Hypothalamus (tissue), 51 donors: ENCODE data around the gene OPN1MW2.
"Not testable (repeated sequence)": the region's sequence is repeated elsewhere in the genome, so short reads cannot be mapped to it uniquely, and the experiment has no call there.

Experiments
- DNase-seq, 51 donors: peaks; one replicate each; lab custom pipeline; 2025; lab: John Stamatoyannopoulos, UW

OPN1MW2 gene

DNA sequence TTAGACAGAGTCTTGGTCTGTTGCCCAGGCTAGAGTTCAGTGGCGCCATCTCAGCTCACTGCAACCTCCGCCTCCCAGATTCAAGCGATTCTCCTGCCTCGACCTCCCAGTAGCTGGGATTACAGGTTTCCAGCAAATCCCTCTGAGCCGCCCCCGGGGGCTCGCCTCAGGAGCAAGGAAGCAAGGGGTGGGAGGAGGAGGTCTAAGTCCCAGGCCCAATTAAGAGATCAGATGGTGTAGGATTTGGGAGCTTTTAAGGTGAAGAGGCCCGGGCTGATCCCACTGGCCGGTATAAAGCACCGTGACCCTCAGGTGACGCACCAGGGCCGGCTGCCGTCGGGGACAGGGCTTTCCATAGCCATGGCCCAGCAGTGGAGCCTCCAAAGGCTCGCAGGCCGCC is at the start of gene OPN1MW2:
OPN1MW2 (plus strand) TSS at position 301 of the 400 bp plus-strand sequence; CDS start at position 361, 60 bp downstream.
- DNase-seq = not testable (repeated sequence)

DNA sequence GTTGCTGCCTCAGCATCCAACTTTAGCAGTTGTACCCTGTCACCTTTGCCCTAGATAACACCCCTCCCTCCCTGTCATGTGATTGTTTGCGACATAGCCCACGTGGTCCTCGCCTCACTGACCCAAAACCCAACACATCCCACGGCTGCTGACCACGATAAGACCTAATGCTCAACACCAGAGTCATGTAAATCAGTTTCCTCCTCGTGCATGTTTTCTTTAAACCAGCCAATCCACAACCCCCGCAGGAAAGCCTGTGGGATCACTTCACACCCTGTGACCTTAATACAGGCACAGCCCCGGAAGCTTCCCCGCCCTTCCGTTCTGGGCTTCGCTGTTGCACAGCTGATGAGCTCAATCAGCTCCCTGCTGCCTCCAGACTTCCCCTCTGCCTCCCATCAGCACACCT is 47.0 kb upstream of the OPN1MW2 start:
- not testable (repeated sequence) for DNase-seq

DNA sequence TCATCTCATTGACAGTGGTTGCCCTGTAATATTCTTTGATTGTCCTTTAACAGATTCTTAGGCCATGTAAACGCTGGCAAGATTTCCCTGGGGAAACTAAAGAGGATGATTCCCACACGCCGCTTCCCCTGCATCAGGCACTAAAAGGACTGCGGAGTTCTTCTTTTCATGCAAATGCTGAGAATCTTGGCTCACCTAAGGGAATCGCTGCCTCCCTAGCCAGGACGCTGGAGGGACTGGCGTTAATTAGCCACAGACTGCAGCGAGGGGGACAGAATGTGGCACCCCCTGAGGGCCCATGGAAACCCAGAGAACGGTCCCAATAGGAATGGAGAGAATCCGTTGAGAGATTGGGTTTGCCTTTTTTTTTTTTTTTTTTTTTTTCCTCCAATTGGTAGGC is 45.2 kb upstream of the OPN1MW2 start:
- not testable (repeated sequence) for DNase-seq

DNA sequence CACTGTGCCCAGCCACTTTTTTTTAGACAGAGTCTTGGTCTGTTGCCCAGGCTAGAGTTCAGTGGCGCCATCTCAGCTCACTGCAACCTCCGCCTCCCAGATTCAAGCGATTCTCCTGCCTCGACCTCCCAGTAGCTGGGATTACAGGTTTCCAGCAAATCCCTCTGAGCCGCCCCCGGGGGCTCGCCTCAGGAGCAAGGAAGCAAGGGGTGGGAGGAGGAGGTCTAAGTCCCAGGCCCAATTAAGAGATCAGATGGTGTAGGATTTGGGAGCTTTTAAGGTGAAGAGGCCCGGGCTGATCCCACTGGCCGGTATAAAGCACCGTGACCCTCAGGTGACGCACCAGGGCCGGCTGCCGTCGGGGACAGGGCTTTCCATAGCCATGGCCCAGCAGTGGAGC is 37.3 kb upstream of the OPN1MW2 start, which contains the start of gene OPN1MW:
OPN1MW (plus strand) TSS at position 301 of the 400 bp plus-strand sequence; CDS start at position 383, 82 bp downstream.
- DNase-seq = not testable (repeated sequence)

DNA sequence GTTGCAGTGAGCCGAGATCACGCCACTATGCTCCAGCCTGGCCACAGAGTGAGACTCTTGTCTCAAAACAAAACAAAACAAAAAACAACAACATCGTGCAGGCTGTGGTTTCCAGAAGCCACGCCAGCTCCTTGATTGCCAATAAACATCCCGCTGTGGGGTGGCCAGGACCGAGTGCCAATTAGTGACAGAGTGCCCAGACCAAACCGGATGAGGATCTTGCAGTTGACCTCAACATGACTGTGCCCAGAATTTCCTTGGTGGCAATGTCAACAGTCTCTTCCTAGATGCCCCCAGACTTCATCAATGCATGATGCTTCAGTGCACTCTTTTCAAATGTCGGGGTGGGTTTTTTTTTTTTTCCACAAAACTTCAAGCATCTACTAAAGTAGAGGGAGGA is 35.8 kb upstream of the OPN1MW2 start:
- DNase-seq = not testable (repeated sequence)

DNA sequence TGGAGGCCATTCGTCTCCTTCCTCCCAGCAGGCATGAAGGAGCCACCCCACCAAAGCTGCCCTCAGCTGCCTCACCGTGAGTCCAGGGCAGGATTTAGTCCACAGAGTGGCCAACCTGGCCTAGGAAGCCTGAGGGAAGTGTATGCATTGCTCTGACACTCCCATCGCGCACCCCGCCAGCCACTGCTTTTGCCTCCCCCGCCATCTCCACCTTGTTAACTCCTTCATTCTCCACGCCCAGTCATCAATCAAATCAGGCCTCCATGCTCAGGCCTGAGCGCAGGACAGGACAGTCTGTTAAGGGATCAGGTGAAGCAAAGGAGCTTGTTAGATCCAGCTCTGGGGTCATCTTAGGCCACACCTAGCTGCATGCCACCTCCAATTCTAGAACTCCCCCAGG is 26.7 kb upstream of the OPN1MW2 start:
- not testable (repeated sequence) for DNase-seq

DNA sequence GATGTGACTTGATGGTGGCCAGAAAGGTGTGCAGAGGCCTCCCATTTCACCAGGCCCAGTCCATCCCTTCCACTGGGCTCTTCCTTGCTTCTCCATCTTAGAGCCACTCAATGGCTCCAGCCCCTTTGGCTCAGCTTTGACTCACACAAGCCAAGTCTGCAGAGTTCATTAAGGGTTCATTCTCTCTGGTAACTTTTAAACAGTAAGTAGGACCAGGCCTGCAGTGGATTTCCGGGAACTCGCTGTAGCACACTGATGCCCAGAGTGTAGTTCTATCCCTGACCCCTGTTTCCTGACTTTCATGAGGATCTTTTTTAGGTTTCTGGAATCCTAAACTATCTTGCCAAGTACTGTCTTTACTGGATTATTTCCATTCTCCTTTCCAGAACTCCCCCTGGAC is 25.2 kb upstream of the OPN1MW2 start:
- DNase-seq = not testable (repeated sequence)

DNA sequence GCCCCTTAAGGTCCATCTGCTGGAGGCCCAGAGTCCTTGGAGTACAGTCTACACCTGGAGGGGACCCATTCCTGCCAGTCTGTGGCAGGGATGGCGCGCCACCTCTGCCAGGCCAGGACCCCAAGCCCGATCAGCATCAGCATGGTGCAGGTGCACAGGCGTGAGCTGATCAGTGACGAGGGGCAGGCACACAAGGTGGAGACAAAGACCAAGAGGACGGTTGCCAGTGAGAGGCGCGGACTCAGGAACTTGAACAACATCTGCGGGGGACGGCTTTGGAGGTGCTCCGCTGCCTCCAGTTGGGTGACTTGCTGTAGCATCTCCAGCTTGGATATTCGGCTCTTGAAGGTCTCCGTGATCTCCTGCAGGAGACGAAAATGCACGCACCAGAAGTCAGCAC is 23.1 kb upstream of the OPN1MW2 start:
- DNase-seq = not testable (repeated sequence)

DNA sequence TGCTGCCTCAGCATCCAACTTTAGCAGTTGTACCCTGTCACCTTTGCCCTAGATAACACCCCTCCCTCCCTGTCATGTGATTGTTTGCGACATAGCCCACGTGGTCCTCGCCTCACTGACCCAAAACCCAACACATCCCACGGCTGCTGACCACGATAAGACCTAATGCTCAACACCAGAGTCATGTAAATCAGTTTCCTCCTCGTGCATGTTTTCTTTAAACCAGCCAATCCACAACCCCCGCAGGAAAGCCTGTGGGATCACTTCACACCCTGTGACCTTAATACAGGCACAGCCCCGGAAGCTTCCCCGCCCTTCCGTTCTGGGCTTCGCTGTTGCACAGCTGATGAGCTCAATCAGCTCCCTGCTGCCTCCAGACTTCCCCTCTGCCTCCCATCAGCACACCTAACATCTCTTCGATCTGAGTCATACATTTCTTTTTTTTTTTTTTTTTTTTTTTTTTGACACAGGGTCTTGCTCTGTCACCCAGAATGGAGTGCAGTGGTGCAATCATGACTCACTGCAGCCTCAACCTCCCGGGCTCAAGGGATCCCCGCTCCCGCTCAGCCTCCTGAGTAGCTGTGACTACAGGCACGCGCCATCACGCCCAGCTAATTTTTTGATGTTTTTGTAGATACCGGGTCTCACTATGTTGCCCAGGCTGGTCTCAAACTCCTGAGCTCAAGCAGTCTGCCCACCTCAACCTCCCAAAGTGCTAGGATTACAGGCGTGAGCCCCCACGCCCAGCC is 9.7 kb upstream of the OPN1MW2 start:
- not testable (repeated sequence) for DNase-seq

DNA sequence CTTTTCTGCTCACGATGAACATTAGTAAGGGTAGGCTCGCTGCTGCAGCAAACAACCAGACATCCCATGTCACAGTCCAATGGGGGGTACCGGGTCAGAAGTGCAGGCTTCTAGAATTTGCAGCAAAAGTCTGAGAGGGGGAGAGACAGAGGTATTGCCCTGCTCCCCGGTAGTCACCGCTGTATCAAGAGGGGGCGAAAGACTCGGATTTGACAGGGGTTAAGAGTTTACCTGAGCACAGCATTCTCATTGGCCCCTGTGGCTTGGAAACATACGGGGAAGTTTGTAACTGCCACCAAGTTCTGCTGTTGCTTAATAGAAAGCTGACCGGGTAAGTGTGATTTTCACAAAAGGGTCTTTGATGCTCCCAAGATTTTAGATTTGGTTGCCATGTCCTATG is 8.5 kb upstream of the OPN1MW2 start:
- not testable (repeated sequence) for DNase-seq

DNA sequence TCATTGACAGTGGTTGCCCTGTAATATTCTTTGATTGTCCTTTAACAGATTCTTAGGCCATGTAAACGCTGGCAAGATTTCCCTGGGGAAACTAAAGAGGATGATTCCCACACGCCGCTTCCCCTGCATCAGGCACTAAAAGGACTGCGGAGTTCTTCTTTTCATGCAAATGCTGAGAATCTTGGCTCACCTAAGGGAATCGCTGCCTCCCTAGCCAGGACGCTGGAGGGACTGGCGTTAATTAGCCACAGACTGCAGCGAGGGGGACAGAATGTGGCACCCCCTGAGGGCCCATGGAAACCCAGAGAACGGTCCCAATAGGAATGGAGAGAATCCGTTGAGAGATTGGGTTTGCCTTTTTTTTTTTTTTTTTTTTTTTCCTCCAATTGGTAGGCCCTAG is 8.1 kb upstream of the OPN1MW2 start:
- not testable (repeated sequence) for DNase-seq

DNA sequence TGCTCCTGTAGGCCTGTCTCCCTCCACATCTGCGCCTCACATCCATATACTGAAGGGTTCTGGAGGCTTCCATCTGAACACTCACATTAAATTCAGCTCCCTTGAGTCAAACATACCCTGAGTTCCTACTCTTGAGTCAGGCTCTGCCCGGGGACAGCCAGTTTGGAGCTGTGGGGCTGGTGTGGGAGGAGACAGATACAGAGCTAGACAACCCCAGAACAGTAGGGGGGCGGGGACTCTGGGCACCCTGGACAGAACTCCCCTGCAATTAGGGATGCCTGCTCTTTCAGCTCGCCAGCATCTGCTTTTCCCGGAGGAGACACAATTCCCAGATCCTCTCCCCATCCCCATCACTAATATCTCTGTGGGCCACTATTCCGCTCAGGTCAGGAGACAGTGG is 5.7 kb downstream of the OPN1MW2 start:
- DNase-seq = not testable (repeated sequence)

DNA sequence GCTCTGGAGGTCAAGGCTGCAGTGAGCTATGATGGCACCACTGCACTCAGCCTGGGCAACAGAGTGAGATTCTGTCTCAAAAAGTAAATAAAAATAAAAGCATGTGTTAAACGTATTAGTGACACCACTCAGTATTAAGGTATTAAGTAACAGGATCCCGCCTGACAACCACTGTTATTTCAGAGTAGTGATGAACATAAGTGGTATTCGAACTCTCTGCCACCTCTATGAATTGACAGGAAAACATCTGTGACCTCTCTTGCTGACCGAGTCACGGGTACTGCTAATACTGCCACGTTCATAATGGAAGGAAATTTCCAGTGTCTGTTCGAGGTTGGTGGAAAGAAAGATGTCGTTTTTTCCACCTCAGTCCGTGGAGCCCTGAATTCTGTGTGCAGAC is 7.2 kb downstream of the OPN1MW2 start:
- not testable (repeated sequence) for DNase-seq

DNA sequence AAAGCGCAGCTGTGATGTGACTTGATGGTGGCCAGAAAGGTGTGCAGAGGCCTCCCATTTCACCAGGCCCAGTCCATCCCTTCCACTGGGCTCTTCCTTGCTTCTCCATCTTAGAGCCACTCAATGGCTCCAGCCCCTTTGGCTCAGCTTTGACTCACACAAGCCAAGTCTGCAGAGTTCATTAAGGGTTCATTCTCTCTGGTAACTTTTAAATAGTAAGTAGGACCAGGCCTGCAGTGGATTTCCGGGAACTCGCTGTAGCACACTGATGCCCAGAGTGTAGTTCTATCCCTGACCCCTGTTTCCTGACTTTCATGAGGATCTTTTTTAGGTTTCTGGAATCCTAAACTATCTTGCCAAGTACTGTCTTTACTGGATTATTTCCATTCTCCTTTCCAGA is 11.9 kb downstream of the OPN1MW2 start:
- DNase-seq = not testable (repeated sequence)

DNA sequence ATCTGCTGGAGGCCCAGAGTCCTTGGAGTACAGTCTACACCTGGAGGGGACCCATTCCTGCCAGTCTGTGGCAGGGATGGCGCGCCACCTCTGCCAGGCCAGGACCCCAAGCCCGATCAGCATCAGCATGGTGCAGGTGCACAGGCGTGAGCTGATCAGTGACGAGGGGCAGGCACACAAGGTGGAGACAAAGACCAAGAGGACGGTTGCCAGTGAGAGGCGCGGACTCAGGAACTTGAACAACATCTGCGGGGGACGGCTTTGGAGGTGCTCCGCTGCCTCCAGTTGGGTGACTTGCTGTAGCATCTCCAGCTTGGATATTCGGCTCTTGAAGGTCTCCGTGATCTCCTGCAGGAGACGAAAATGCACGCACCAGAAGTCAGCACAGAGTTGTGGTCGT is 14.1 kb downstream of the OPN1MW2 start:
- DNase-seq = not testable (repeated sequence)

DNA sequence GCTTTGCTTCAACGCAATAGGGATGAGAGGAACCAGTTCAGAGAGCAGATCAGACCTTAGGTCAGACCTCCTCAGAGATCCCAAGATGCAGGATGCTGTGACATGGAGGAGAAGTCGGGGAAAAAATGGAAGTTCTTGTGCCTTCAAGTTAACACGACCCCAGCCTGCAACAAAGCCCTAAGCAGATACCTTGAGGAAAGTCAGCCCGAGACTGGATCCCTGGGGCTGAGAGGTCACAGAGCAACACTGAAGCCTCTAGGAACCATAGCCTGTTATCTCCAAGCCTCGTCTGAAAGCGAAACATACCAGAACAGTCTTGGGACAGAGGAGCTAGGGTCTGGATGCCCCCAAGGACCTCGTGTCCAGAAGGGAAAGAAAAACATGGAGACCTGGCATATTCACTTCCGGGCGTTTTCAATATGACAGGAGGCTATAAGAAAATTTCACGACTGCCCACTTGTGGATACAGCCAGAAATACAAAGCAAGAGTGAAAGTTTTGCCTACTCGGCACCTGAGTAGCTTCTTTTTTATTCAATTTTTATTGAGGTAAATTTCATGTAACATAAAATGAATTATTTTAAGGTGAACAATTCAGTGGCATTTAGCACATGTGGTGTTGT is 19.5 kb downstream of the OPN1MW2 start:
- not testable (repeated sequence) for DNase-seq

DNA sequence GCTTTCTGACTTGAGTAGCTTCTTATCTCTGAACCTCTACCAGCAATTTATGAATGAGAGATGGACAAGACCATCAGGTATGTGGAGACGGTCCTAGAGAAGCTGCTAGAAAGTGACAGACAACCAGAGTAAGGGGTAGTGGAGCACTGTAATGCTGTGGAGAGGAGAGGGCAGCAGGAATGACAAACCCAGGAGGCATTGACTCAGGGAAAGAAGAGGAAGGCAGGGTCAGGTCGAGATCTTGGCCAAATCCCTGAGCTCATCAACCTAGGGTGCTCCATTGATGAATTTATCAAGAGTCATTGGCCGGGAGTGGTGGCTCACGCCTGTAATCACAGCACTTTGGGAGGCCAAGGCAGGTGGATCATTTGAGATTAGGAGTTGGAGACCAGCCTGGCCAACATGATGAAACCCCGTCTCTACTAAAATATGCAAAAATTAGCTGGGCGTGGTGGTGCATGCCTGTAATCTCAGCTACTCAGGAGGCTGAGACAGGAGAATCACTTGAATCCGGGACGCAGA is 20.5 kb downstream of the OPN1MW2 start:
- not testable (repeated sequence) for DNase-seq

DNA sequence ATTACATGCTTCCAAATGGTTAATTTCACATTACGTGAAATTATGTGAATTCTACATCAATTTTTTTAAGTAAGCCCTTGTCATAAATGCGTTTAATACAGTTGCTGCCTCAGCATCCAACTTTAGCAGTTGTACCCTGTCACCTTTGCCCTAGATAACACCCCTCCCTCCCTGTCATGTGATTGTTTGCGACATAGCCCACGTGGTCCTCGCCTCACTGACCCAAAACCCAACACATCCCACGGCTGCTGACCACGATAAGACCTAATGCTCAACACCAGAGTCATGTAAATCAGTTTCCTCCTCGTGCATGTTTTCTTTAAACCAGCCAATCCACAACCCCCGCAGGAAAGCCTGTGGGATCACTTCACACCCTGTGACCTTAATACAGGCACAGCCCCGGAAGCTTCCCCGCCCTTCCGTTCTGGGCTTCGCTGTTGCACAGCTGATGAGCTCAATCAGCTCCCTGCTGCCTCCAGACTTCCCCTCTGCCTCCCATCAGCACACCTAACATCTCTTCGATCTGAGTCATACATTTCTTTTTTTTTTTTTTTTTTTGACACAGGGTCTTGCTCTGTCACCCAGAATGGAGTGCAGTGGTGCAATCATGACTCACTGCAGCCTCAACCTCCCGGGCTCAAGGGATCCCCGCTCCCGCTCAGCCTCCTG is 28.0 kb downstream of the OPN1MW2 start:
- not testable (repeated sequence) for DNase-seq

DNA sequence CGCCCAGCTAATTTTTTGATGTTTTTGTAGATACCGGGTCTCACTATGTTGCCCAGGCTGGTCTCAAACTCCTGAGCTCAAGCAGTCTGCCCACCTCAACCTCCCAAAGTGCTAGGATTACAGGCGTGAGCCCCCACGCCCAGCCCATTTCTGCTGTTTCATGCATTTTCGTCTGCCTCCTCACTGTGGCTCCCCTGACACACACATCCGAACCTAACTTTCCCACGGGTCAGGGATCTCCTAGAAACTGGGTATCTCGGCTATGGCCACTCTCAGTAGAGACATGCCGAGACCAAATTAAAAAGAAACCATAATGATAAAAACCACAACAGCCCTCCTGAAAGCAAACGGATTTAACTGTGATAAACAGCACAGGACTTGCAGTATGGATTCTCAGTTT is 28.5 kb downstream of the OPN1MW2 start:
- DNase-seq = not testable (repeated sequence)

DNA sequence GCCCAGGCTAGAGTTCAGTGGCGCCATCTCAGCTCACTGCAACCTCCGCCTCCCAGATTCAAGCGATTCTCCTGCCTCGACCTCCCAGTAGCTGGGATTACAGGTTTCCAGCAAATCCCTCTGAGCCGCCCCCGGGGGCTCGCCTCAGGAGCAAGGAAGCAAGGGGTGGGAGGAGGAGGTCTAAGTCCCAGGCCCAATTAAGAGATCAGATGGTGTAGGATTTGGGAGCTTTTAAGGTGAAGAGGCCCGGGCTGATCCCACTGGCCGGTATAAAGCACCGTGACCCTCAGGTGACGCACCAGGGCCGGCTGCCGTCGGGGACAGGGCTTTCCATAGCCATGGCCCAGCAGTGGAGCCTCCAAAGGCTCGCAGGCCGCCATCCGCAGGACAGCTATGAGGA is 37.7 kb downstream of the OPN1MW2 start, which contains the start of gene OPN1MW3:
OPN1MW3 (plus strand) TSS at position 301 of the 400 bp plus-strand sequence; CDS start at position 339, 38 bp downstream.
- not testable (repeated sequence) for DNase-seq

DNA sequence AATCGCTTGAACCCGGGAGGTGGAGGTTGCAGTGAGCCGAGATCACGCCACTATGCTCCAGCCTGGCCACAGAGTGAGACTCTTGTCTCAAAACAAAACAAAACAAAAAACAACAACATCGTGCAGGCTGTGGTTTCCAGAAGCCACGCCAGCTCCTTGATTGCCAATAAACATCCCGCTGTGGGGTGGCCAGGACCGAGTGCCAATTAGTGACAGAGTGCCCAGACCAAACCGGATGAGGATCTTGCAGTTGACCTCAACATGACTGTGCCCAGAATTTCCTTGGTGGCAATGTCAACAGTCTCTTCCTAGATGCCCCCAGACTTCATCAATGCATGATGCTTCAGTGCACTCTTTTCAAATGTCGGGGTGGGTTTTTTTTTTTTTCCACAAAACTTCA is 39.2 kb downstream of the OPN1MW2 start:
- DNase-seq = not testable (repeated sequence)
